MCF 10A (cell line): ENCODE results near the gene SERPINB6. TPM values are rescaled to one million over a fixed set of nuclear protein-coding genes. Genes with fewer than 3 reads are reported as not detected.
"Not testable (repeated sequence)": the region's sequence is repeated elsewhere in the genome, so short reads cannot be mapped to it uniquely, and the experiment has no call there.

Experiments used
- BruUV-seq: library from RNA; stranded (reverse); fragments of 400-500 nt; replicated peaks from 2 replicates; lab custom pipeline; 2021; lab: Mats Ljungman, UMichigan
- CTCF ChIA-PET: fragments of 300-600 bp; sonication (Branson Sonifier 250); formaldehyde crosslinking; extraction: SDS; loops from one replicate; lab custom pipeline; 2021; ENCODE audit warnings: antibody characterized with exemption, inconsistent platforms; lab: Yijun Ruan, JAX
- POLR2A ChIA-PET: fragments of 300-600, 350-650 bp; sonication (Branson Sonifier 250); formaldehyde crosslinking; extraction: SDS; loops from one replicate; lab custom pipeline; 2020; ENCODE audit warnings: antibody characterized with exemption, inconsistent platforms; lab: Yijun Ruan, JAX
- DNase-seq: peaks from one replicate; pipeline ENCODE4 v3.0.0-alpha.2; 2018; ENCODE audit not compliant: unreplicated experiment
- H3K27ac Mint-ChIP-seq: one replicate; pipeline ENCODE4 v1.8.0; 2022; ENCODE audit warnings: mild to moderate bottlenecking, low read depth, mixed read lengths; ENCODE audit not compliant: unreplicated experiment
- H3K27me3 Mint-ChIP-seq: one replicate; pipeline ENCODE4 v1.8.0; 2022; ENCODE audit warnings: mixed read lengths; ENCODE audit not compliant: insufficient read depth, unreplicated experiment
- H3K36me3 Mint-ChIP-seq: one replicate; pipeline ENCODE4 v1.8.0; 2022; ENCODE audit warnings: mild to moderate bottlenecking, moderate library complexity, mixed read lengths; ENCODE audit not compliant: insufficient read depth, unreplicated experiment
- H3K4me1 Mint-ChIP-seq: one replicate; pipeline ENCODE4 v1.8.0; 2022; ENCODE audit warnings: mixed read lengths; ENCODE audit not compliant: insufficient read depth, unreplicated experiment
- H3K4me3 Mint-ChIP-seq: one replicate; pipeline ENCODE4 v1.8.0; 2022; ENCODE audit warnings: mild to moderate bottlenecking, moderate library complexity, mixed read lengths; ENCODE audit not compliant: unreplicated experiment
- H3K9me3 Mint-ChIP-seq: one replicate; pipeline ENCODE4 v1.8.0; 2022; ENCODE audit warnings: mixed read lengths; ENCODE audit not compliant: unreplicated experiment
- CTCF ChIP-seq: fragments of 200-600 bp; IDR thresholded peaks from one replicate; pipeline ENCODE4 v1.8.0; 2022; ENCODE audit warnings: antibody characterized with exemption, mild to moderate bottlenecking; ENCODE audit not compliant: unreplicated experiment
- intact Hi-C: fragments of 100-400 bp; cut with micrococcal nuclease; formaldehyde crosslinking; loops from 2 replicates; pipeline ENCODE4 v1.14.1; 2022
- total RNA-seq: library from RNA; stranded (reverse); gene quantifications from 2 replicates; pipeline ENCODE4 v1.2.3, GENCODE V29; 2022

The SERPINB6 gene
- total RNA-seq, 1 experiment from 2014 or later, result 75.6 TPM

DNA sequence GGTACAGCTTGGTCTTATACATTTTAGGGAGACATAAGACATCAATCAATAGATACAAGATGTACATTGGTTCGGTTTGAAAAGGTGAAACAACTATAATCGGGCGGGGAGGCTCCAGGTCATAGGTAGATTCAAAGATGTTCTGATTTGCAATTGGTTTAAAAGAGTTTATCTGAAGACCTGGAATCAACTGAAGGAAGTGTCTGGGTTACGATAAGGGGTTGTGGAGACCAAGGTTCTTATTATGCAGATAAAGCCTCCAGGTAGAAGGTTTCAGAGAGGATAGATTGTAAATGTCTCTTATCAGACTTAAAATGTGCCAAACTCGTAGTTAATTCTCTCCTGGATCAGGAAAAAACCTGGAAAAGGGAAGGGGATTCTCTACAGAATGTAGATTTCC is 5.9 kb upstream of the SERPINB6 start:
- no peak for DNase-seq

DNA sequence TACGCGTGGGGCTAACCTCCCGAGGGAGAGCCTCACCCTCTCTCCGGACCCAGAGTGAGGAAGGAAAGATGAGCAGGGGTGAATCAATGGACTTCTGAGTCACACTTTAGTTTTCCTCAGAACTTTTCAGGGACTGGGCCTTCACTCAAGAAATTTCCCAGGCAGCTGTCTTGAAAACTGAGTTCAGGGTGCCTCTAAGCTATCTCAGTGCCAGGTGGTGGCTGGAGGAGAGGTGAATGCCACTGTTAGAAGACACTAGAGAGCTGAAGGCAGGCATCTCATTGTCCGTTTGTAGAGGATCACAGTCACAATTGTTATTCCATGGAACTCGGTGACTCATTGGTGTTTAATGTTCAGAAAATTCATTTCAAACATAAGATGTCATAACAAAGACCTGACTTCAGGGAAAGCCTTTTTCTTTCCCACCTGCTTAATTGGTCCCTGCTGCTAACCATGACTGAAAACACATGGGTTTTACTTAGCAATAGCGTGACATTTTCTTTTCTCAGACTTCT is 5.3 kb upstream of the SERPINB6 start:
- no TSS peak for BruUV-seq
- TF ChIP-seq CTCF, result no peak
- intact Hi-C loops, result no loop called here
- peaks cover 12% of the 10 kb centered on the region for H3K4me1 Mint-ChIP-seq
- ChIA-PET POLR2A (interaction anchor here (4.8 kb wide), 1 partner anchor 12 kb away, joined by 45 read pairs; no protein-coding TSS in a partner anchor), CTCF (interaction anchor here (0.6 to 2.6 kb wide), 2 partner anchors 10 to 150 kb away, joined by 3 to 8 read pairs; no protein-coding TSS in a partner anchor)
- DNase-seq, result peak; percentile 74
- no peak overlapping the region for H3K27ac Mint-ChIP-seq
- H3K27me3 Mint-ChIP-seq, result no peaks in the 10 kb centered on the region
- H3K9me3 Mint-ChIP-seq, result no peaks in the 10 kb centered on the region
- no peak overlapping the region for H3K4me3 Mint-ChIP-seq
- H3K36me3 Mint-ChIP-seq, result peaks cover 4% of the 10 kb centered on the region

More for the DNA sequence above, 5.9 kb upstream of the SERPINB6 start:
- H3K9me3 Mint-ChIP-seq, result no peaks in the 10 kb centered on the region
- TF ChIP-seq CTCF, result no peak
- H3K36me3 Mint-ChIP-seq, result no peaks in the 10 kb centered on the region
- CTCF ChIA-PET, result interaction anchor here (0.8 to 2.6 kb wide), 2 partner anchors 9 to 210 kb away, joined by 3 to 8 read pairs; no protein-coding TSS in a partner anchor
- no peak overlapping the region for H3K27ac Mint-ChIP-seq
- POLR2A ChIA-PET, result interaction anchor here (4.8 kb wide), 1 partner anchor 11 kb away, joined by 45 read pairs; no protein-coding TSS in a partner anchor
- H3K4me3 Mint-ChIP-seq, result no peak overlapping the region
- no peaks in the 10 kb centered on the region for H3K27me3 Mint-ChIP-seq
- BruUV-seq, result no TSS peak
- intact Hi-C loops, result no loop called here
- H3K4me1 Mint-ChIP-seq, result peaks cover 14% of the 10 kb centered on the region

GRCh38 chr6:2976060-2976459 is 4.7 kb upstream of the SERPINB6 start:
- BruUV-seq, result no TSS peak
- Mint-ChIP-seq H3K27ac (no peak overlapping the region), H3K27me3 (no peaks in the 10 kb centered on the region), H3K4me1 (peaks cover 9% of the 10 kb centered on the region), H3K36me3 (peaks cover 5% of the 10 kb centered on the region), H3K4me3 (no peak overlapping the region), H3K9me3 (no peaks in the 10 kb centered on the region)
- TF ChIP-seq CTCF, result no peak
- DNase-seq, result no peak
- intact Hi-C loops, result no loop called here
- ChIA-PET CTCF (interaction anchor here (0.6 to 2.6 kb wide), 2 partner anchors 10 to 151 kb away, joined by 3 to 8 read pairs; no protein-coding TSS in a partner anchor), POLR2A (interaction anchor here (1.0 to 4.8 kb wide), 2 partner anchors 8 to 12 kb away, joined by 3 to 45 read pairs; no protein-coding TSS in a partner anchor)

- DNase-seq, result peak; percentile 21
- POLR2A ChIA-PET, result interaction anchor here (0.6 to 4.8 kb wide), 3 partner anchors 15 to 217 kb away, joined by 3 to 45 read pairs (median 4); no protein-coding TSS in a partner anchor
- Mint-ChIP-seq H3K9me3 (no peaks in the 10 kb centered on the region), H3K27me3 (no peaks in the 10 kb centered on the region), H3K4me3 (no peak overlapping the region), H3K27ac (no peak overlapping the region), H3K36me3 (peaks cover 5% of the 10 kb centered on the region), H3K4me1 (peaks cover 6% of the 10 kb centered on the region)
- no peak for TF ChIP-seq CTCF
- CTCF ChIA-PET, result interaction anchor here (0.6 to 2.4 kb wide), 5 partner anchors 11 to 817 kb away, joined by 3 to 10 read pairs (median 3); no protein-coding TSS in a partner anchor
- BruUV-seq, result no TSS peak
- intact Hi-C loops, result no loop called here
These were observed 2.3 kb upstream of the SERPINB6 start for GRCh38 chr6:2973676-2974075.

GRCh38 chr6:2973180-2973579 is 1.8 kb upstream of the SERPINB6 start:
- BruUV-seq, H3K4me1 Mint-ChIP-seq, H3K27me3 Mint-ChIP-seq, DNase-seq, H3K9me3 Mint-ChIP-seq, intact Hi-C loops, H3K27ac Mint-ChIP-seq, H3K4me3 Mint-ChIP-seq, H3K36me3 Mint-ChIP-seq: not testable (repeated sequence)
- CTCF ChIA-PET, result interaction anchor here (0.7 to 2.4 kb wide), 4 partner anchors 11 to 817 kb away, joined by 3 to 10 read pairs (median 4); no protein-coding TSS in a partner anchor
- POLR2A ChIA-PET, result interaction anchor here (4.8 kb wide), 1 partner anchor 15 kb away, joined by 45 read pairs; no protein-coding TSS in a partner anchor

DNA sequence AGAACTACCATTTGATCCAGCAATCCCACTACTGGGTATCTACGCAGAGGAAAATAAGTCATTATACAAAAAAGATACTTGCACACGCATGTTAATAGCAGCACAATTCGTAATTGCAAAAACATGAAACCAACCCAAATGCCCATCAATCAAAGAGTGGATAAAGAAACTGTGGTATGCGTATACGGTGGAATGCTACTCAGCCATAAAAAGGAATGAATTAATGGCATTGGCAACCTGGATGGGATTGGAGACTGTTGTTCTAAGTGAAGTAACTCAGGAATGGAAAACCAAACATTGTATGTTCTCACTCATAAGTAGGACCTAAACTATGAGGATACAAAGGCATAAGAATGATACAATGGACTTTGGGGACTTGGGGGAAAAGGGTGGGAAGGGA is 1.3 kb upstream of the SERPINB6 start:
- ChIA-PET POLR2A (interaction anchor here (2.3 to 4.8 kb wide), 2 partner anchors 16 kb away, joined by 45 to 65 read pairs; no protein-coding TSS in a partner anchor), CTCF (interaction anchor here (0.6 to 2.4 kb wide), 2 partner anchors 16 kb away, joined by 3 to 10 read pairs; no protein-coding TSS in a partner anchor)
- DNase-seq, H3K9me3 Mint-ChIP-seq, H3K4me1 Mint-ChIP-seq, H3K27ac Mint-ChIP-seq, H3K27me3 Mint-ChIP-seq, intact Hi-C loops, H3K36me3 Mint-ChIP-seq, BruUV-seq: not testable (repeated sequence)
- peak overlapping the region; percentile 81 for H3K4me3 Mint-ChIP-seq
